G401 (cell line): ENCODE measurements around the gene SLC6A12. TPM values are rescaled to one million over a fixed set of nuclear protein-coding genes. Genes with fewer than 3 reads are reported as not detected.

ENCODE experiments used
- DNase-seq: peaks from one replicate; pipeline ENCODE4 v3.0.0-alpha.2; 2015; ENCODE audit warnings: low spot score
- in situ Hi-C: cut with HindIII; loops from 2 replicates; pipeline ENCODE4 v1.10.0; 2016; ENCODE audit warnings: low sequenced_read_pairs, mixed read lengths
- total RNA-seq: library from RNA; depleted of rRNA; stranded (reverse); fragments of >200 nt; shearing (Covaris generic); gene quantifications from 2 replicates; pipeline ENCODE4 v1.2.3, GENCODE V29; 2014

SLC6A12 gene
- total RNA-seq, 1 experiment from 2014 or later: not detected

DNA sequence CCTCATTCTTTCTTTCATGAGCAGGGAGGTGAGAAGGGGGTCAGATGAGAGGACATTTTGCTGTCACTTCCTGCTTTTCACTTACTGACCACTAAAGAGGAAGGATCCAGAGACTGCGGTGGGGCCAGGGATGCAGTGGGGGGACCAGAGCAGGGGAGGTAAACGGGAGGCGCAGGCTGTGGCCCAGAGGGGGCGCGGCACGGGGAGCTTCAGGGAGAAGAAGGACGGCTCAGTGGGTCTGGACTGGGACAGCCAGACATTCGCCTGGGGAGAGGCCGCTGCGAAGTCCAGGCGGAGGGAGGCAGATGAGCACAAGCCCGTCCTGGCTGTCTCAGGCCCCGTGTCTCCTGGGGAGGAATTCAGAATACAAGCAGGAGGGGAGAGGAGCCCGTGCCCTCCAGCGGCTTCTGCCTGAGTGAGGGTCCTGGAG is 41.2 kb downstream of the SLC6A12 start:
- in situ Hi-C loops: no loop called here
- no peak for DNase-seq

DNA sequence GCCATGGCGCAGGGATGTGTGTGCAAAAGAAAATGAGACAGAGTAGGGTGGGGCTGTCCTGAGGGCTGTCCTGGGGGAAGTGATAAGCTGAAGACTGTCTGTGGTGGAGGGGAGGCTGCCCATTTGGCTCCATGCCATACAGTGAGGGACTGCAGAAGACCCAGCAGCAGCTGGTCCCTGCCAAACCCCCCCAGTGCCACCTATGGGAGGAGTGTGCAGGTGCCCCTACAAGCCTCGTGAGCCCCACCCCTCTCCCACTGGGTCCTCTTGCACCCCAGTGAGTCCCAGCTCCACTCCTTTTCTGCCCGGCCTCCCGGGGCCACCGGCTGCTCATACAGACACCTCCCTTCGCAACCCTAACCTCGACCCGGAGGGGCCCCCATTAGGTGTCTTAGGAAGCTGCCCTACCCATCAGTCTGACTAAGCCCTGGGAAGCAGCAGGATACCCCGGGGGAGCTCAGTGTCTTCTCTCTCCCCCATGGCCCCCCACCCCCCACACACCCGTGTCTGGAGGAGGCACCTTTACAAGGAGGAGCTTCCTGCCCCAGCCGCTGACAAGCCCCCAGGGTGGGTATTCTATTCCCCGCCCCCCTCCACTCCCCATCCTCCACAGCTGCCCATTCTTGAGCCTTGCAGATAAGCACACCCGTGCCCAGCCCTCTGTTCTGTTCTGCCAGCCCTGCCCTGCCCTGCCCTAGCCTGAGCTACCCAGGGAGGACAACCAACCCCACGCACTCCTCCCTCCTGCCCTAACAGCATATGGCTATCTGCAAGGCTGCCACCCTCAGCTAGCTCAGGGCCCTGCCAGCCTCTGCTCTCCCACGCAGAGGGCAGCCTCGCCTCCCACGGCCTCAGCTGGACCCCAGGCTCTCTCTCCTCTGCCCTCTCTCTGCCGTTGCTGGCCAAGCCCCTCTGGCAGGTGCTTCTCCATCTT is 41.9 kb downstream of the SLC6A12 start:
- in situ Hi-C loops: no loop called here
- DNase-seq: no peak

DNA sequence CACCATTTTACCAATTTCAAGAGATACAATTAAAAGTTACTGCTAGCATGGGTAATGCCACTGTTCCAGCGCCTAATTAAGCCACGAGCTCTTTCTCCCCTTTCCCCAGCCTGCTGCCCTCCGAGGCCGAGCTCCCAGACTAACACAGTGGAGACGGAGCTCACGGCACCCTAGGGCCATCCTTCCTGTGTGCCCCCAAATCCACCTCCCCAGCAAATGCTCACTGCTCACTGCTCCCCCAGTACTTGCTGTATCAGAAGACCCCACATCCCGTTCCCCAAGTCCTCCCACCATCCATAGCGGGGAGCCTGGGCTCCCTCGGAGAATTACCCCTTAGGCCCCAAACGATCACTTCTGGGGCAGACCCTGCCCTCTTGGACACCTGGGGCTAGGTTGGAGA is 42.7 kb downstream of the SLC6A12 start:
- in situ Hi-C loops: no loop called here
- DNase-seq: no peak

DNA sequence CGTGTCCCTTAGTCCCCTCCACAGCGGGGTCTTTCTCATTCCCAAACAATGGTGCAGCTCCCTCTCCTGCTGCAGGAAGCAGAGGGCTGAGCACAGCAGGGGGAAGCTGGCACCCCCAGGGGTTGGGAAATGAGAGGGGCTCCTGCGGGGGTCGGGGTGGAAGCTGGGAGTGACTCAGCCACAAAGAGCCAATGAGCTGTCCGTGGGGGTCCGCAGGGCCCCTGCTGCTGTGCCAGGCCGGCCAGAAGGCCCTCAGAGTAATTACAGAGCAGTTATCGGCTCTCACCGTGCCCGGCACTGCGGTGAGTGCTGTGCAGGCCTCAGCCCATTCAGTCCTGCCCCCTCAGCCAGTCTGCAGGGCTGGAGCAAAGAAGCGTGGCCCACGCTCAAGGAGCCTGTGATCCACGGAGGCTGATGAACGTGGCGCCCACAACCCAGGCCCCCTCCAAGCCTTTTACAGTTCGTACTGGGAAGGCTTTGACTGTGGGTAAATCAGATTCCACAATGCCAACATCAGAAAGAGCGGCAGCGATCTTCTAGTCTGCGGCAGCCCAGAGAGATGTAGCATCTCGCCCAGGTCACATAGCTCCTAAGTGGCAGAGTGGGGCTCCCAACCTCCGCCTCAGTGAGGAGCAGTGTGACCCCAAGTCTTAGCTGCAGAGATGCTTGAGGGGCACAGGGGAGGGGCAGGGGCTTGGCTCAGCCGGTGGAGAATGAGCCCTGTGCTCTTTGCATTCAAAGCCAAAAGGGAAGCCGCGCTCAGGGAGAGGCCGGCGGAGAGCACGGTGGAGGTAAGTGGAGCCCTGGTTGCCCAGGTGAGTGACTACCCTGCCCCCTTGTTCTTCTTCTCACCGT is 43.4 kb downstream of the SLC6A12 start:
- DNase-seq: no peak
- in situ Hi-C loops: no loop called here

DNA sequence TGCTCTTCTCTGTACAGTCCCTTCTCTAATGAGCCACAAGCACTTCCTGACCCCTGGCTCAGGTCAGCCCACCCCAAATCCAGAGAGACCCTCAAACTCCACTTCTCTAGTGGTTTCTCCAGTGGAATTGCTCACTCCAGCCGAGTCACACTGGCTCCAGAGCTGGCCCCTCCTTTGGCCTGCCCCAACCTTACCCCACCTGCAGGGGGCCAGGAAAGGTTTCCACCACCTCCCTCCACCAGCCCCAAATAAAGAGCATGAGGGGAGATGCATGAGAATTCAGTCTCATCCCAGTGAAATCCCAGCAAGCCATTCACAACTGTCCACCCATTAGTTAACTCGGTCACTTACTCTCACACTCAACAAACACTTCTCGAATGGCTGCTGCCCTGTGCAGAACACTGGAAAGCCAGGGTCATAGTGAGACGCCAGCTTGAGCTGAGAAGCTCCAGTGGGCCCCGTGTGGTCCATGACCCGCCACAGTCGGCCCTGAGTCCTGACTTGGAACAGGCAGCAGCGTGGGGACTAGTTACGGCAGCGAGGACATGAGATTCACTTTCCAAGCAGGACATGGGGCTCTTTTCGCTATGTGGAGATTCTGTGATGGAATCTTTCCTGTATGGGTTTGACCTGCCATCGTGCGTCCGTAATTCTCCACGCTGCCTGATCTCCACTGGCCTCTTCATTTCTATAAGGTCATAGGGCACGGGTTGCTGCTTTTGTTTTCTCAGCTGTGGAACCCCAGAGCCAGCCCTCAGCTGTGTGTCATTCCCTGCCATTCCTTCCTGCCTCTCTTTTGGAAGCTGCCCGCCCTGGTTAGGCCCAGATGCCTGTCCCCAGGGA is 44.2 kb downstream of the SLC6A12 start:
- DNase-seq: no peak
- in situ Hi-C loops: no loop called here

DNA sequence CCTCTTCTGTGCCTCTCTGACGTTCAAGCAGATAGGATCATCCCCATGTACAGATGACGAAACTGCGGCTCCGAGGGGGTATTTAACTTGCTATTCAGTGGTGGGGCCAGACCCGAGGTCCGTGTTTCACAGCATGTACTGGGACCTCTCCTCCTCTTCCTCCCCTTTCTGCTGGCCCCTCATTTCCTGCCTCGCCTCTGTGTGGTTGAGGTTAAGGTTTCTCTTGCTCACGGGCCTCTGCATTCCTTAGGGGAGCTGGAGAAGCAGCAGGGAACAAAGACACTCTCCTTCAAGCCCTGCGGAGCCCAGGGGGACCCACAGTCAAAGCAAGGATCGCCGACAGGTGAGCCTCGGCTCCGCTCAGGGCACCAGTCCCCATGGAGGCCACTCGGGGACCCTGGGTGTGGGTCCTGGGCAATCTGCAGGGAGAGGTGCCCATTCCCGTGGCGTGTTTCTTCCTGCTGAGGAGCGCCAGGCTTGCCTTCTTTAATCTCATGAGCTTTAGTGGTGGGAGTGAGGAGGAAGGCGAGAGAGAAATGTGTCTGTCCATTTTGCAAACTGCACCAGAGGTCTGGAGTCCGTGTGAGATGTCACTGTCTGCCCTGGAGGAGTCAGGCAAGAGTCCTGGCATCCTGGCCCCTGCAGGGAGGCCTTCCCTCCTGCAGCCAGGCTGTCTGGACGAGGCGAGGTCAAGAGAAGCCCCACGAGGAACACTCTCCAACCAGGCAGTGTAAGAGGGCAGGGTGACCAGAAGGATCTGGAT is 45.0 kb downstream of the SLC6A12 start:
- DNase-seq: no peak
- in situ Hi-C loops: no loop called here

DNA sequence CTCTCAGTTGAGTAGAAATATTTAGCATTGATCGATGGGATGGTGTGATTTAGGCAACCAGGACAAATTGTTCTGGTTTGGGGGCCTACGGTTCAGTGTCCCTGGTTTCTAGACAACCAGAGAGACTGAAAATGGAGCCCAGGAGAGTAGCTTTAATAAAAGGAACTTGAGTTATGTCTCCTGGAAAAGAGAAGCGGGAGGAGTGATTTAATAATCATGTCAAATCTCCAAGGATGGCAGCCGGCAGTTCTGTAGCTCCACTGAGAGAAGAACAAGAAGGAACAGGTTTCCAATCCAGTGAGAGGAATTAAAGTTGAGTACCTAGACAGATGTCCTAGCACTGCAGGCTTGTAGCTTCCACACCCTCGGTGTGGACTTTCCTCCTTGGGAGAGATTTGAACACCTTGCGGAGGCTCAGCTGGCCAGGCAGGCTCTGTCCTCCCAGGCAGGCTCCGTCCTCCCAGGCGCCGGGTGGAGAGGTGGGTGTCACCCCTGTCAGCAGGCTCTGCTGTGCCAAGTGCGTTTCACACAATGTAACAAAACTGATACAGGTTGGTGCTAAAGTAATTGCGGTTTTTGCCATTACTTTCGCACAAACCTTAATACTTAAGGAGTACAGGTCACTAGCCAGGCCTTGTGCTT is 45.9 kb downstream of the SLC6A12 start:
- in situ Hi-C loops: no loop called here
- DNase-seq: no peak

DNA sequence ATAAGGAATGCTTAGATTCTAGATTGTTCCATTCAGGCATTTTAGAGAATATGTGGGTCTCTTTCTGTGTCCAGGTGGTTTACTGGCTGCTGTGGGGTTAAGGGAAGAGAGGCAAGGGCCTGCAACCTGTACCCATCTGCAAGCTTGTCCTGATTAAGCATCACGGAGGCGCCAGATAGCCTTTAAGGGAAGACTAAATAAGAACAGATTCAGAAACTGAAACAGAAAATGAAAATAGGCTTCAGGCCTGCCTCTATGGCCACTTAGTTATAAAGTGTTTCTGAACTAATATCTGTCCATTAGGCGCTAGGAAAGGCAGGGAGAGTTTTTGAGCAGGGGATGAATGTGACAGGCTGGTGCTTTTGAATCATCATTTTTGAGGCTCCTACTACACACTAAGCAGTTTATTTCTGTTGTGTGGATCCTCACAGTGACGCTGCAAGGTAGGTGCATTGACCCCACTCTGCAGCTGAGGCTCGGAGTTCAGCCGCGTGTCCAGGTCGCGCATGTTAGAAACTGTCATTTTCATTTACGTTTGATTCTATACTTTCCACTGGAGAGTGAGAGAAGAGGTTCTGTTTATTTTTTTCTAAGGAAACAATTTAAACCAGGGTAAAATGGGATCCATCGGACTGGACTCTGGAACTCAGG is 47.4 kb downstream of the SLC6A12 start:
- in situ Hi-C loops: no loop called here

DNA sequence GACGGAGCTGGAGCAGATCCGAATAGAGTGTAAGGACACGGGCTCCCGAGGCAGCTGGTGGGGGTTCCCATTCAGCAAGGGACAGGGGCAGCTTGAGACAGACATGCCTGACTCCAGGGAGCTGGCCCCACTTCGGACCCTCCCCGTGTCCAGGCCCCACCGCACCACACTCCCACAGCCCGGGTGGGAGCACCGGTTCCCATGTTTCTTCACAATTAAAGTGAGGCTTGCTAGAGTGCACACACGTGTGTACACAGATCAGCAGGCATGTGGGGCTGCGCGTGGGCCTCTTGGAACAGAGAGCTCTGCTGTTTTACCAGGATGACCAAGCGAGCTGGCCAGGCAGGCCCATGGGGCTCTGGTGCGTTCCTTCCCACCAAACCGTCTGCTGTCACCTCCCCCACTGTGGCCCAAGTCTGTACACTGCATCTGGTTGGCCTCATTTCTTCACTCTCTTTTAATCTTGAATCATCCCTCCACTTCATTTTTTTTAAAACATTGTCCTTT is 48.0 kb downstream of the SLC6A12 start:
- in situ Hi-C loops: no loop called here
- DNase-seq: no peak

More for the DNA sequence above, 47.4 kb downstream of the SLC6A12 start:
- no peak for DNase-seq

DNA sequence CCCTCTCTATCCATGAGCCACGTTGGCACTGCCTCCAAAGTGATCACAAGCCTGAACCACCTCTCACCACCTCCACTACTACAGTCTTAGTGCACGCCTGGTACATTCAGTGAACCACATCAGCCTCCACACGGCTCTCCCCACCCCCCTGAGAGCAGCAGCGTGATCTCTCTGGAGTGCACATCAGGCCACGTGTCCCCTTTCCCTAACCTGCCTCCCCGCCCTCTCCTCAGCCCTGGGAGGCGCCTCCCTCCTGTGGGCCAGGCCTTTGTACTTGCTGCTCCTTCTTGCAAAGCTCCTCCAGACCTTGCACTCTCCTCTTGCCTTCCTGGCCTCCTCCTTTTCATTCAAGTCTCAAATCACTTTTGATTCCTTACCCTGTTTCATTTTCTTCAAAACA is 49.8 kb downstream of the SLC6A12 start:
- DNase-seq: no peak
- in situ Hi-C loops: no loop called here

DNA sequence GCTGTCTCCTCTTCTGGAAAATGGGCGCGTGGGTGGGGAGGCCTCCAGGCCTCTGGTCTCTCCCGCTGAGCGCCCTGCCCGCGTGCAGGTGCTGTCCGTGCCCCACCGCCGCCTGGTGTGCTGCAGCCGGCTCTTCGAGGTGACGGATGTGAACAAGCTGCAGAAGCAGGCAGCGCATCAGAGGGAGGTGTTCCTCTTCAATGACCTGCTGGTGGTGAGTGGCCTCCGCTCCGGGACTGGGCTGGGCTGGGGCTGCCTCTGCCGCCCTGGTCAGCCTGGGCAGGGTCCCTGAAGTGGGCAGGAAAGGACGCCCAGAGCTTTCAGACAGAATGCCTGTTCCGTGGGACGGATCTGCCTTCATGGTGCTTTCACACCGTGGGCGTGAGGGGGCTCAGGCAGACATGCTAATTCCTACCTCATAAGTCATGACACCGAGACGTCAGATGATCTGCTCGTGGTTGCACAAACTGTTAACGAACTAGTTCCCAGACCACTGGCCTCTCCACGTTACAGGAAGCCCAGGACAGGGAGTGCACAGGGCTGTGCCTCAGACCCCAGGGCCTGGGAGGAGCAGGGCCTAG is 50.5 kb downstream of the SLC6A12 start:
- in situ Hi-C loops: no loop called here
- DNase-seq: no peak

DNA sequence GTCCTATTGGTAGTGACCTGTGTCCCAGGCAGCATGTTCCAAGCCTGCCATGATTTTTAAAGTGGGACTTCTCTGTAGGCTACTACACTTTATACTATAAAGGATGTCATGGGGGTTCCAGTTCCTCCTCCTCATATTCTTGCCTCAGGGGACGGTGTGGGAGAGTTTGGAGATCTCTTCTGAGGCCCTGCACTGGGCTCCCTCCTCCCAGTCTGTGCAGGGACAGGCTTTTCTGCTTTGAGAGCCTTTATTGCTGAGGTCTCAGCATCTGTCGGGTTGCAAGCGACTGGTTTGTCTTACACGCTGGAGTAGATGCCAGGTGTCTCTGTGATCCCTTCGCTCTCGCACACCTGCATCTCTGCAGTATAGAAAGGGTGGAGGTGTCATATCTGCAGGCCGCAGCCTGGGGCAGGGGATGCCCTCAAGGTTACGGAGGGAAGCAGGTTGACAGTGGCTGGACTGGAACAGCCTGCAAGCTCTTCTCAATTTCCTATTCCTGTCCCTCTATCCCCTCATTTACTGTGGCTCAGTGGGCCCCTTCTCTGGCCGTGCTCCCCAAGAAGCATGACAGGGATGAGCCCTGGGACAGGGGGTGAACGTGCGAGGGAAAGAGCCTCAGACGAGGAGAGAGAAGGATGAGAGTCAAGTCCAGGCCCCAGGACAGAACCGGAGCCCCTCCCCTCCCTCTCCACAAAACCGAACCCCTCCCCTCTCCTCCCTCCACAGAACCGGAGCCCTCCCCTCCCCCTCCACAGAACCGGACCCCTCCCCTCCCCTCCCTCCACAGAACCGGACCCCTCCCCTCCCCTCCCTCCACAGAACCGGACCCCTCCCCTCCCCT is 51.3 kb downstream of the SLC6A12 start:
- in situ Hi-C loops: no loop called here
- DNase-seq: no peak

DNA sequence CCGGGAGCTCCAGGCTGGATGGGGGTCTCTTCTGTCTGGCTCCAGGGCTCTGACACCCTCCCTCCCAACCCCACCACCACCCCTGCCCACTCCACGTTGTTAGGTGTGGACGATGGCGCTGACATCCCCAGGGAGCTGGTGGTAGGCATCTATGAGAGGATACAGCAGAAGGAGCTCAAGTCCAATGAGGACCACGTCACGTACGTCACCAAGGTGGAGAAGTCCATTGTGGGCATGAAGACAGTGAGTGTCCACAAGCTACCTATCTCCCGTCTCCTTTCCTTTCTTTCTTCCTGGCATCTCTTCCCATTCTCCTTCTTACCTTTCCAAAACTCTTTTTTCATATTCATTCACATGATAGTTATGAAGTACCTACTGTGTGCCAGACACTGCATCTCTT is 52.1 kb downstream of the SLC6A12 start:
- in situ Hi-C loops: no loop called here
- DNase-seq: no peak

DNA sequence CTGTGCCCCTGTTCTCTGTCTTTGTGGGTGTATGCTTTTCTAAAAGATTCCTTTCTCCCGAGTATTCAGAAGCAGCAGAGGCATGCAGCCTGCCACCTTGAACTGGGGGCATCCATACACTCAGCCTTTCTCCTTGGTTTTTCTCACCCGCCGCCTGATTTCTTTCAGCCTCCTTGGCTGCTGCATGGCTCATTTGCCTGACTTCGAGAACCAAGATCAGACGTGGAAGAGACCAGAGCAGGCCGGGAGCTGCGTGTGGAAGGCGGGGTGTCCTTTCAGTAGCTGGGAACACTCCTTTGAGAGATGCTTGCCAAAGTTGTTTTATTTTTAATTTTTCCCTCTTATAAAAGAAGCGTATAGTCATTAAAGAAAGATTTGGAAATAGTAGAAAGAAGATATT is 53.1 kb downstream of the SLC6A12 start:
- in situ Hi-C loops: no loop called here
- DNase-seq: no peak

DNA sequence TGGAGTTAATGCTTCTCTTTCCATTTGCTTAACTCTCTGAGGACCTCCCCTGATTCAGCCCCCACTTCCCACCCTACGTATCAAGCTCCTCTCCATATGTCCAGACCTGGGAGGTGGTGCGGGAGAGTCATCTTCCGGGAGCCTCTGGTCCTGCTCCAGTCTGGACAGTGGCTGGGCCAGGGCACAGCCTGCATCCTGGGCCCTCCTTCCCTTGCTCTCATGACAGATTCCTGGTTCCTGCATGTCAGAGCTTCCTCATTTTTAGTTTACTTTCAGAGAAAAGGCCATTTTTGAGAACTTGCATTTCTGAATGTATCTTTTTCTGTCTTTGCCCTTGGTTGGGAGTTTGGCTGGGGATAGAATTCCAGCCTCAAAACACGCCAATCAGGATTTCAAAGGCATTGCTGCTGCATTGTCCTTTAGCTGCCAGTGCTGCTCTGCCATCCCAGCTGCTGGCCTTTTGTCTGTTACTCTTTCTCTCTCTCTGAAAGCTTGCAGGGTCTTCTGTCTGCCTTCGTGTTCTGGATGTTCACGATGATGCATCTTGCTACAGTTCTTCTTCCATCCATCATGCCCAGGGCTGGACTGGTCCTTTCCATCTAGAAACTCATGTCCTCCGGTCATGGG is 54.7 kb downstream of the SLC6A12 start:
- DNase-seq: no peak
- in situ Hi-C loops: no loop called here

DNA sequence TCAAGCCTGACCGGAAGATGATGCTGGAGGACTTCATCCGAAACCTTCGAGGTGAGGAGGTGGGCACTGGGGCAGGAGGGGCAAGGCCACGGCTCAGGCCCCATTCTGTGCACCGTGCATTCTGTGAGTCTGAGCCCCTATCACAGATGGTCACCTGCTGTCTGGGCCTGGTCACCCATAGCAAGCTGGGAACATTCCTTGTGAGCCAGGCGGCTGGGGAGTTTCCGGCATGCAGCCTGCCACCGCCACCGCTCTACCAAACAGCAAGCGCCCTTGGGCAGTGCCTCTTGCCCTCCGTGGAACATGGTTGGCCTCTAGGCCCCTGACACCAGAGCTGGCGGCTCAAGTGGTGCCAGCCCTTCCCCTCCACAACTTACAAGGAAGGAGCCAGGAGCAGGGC is 56.3 kb downstream of the SLC6A12 start:
- no peak for DNase-seq
- in situ Hi-C loops: no loop called here
